ENCODE data around the gene ABR. TPM values are rescaled to one million over a fixed set of nuclear protein-coding genes. Genes with fewer than 3 reads are reported as not detected.

Gene ABR
- total RNA-seq, 1 experiment from 2014 or later, result 78.3 TPM

DNA sequence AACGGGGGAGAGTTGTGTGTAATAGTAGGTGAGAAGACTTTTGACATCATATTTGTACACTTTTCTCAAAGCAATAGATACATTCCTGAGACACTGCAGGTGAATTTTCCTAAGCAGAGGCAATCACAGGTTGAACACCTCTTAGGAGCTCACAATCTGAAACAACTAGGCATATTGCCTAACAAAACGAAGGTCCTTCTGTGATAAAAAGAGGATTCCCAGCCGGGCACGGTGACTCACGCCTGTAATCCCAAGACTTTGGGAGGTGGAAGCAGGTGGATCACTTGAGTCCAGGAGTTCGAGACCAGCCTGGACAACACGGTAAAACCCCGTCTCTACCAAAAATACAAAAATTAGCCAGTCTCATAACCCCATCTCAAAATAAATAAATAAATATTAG is 217.6 kb downstream of the ABR start:
- intact Hi-C loops (cut with micrococcal nuclease; ENCODE audit: unreplicated experiment), result no loop called here
- Histone ChIP-seq H3K36me3 (ENCODE audit: control insufficient read depth, insufficient read depth, low read length) (no peaks in the 10 kb centered on the region), H3K27me3 (replicated peaks; ENCODE audit: control insufficient read depth, insufficient read depth, low read length) (no peaks in the 10 kb centered on the region), H3K9me3 (no peaks in the 10 kb centered on the region), H3K4me3 (ENCODE audit: low read depth, low read length) (no peak overlapping the region), H3K4me1 (peaks cover 48% of the 10 kb centered on the region)
- ChIA-PET CTCF (interaction anchor here (0.6 kb wide), 1 partner anchor 11 kb away, joined by 5 read pairs; no protein-coding TSS in a partner anchor), POLR2A (no interaction called here)
- Mint-ChIP-seq H3K27me3 (ENCODE audit: insufficient read depth, unreplicated experiment) (no peaks in the 10 kb centered on the region), H3K27ac (ENCODE audit: unreplicated experiment) (peak overlapping the region; percentile 80), H3K9me3 (ENCODE audit: unreplicated experiment) (no peaks in the 10 kb centered on the region), H3K4me3 (ENCODE audit: unreplicated experiment) (no peak overlapping the region), H3K36me3 (ENCODE audit: insufficient read depth, unreplicated experiment) (peaks cover 53% of the 10 kb centered on the region), H3K4me1 (ENCODE audit: low read depth, unreplicated experiment) (peaks cover 30% of the 10 kb centered on the region)
- no TSS peak for BruUV-seq (replicated peaks)
- no peak for DNase-seq
- TF ChIP-seq, protein P1, sequence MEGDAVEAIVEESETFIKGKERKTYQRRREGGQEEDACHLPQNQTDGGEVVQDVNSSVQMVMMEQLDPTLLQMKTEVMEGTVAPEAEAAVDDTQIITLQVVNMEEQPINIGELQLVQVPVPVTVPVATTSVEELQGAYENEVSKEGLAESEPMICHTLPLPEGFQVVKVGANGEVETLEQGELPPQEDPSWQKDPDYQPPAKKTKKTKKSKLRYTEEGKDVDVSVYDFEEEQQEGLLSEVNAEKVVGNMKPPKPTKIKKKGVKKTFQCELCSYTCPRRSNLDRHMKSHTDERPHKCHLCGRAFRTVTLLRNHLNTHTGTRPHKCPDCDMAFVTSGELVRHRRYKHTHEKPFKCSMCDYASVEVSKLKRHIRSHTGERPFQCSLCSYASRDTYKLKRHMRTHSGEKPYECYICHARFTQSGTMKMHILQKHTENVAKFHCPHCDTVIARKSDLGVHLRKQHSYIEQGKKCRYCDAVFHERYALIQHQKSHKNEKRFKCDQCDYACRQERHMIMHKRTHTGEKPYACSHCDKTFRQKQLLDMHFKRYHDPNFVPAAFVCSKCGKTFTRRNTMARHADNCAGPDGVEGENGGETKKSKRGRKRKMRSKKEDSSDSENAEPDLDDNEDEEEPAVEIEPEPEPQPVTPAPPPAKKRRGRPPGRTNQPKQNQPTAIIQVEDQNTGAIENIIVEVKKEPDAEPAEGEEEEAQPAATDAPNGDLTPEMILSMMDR (IDR thresholded peaks at IDR 0.05; ENCODE audit: insufficient read depth in 1 of 2, low read depth in 1 of 2, low read length in 1 of 2, severe bottlenecking in 1 of 2, unreplicated experiment in 1 of 2), result no peak

DNA sequence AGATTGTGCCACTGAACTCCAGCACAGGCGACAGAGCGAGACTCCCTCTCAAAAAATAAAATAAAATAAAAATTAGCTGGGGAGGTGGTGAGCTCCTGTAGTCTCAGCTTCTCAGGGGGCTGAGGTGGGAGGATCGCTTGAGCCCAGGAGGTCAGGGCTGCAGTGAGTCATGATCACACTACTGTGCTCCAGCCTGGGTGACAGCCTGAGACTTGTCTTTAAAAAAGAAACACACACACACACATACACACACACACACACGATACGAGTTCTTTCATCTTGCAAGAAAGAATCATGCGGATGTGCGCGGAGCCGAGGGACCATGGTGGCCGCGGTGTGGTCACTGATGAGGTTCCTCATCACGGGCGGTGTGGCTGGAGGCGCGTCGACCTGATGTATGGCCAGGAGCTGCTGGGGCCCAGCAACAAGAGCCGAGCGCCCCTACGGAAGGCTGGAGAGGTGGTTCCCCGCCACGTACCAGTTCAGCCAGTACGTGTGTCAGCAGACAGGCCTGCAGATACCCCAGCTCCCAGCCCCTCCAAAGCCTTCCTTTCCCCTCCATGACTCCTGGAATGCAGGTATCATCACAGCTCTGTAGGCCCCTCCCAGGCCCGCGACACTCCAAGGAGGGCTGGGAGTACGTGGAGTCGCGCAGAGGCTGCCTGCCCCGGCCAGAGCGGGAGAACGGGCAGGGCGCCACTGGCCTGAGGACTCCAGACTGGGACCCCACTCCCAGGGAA is 220.9 kb downstream of the ABR start:
- Mint-ChIP-seq H3K27ac (ENCODE audit: unreplicated experiment) (peak overlapping the region; percentile 25), H3K9me3 (ENCODE audit: unreplicated experiment) (no peaks in the 10 kb centered on the region)
- CTCF ChIA-PET, result no interaction called here

DNA sequence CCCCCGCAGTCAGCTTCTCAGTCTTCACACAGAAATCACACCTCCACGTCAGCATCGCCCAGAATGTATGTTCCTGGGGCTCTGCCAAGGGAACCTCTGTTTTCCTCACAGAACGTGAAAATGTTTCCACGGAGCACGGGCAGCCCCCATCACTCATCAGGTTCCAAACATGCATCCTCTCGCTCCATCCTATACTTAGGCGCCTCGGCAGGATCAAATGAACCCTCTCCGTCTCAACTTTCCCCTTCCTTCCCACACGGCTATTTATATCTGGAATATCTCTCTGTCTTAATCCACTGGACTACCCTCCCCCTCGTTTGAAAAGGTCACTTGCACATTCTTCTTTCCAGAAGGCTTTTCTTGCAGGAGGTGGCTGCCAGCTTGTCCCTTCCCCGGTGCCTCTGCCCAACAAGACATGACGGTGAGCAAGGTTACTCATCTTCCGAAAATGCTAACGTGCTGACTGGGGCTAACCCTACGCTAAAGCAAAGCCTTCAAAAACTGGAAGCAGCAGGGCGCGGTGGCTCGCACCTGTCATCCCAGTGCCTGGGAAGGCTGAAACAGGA is 221.8 kb downstream of the ABR start:
- peaks cover 69% of the 10 kb centered on the region for H3K36me3 Mint-ChIP-seq (ENCODE audit: insufficient read depth, unreplicated experiment)
- TF ChIP-seq, protein P1 (IDR thresholded peaks at IDR 0.05; ENCODE audit: insufficient read depth in 1 of 2, low read depth in 1 of 2, low read length in 1 of 2, severe bottlenecking in 1 of 2, unreplicated experiment in 1 of 2), result no peak
- Histone ChIP-seq H3K36me3 (ENCODE audit: control insufficient read depth, insufficient read depth, low read length) (no peaks in the 10 kb centered on the region; the same call in 1 of the 2 replicates), H3K4me1 (peaks cover 54% of the 10 kb centered on the region), H3K4me3 (ENCODE audit: low read depth, low read length) (no peak overlapping the region), H3K27me3 (replicated peaks; ENCODE audit: control insufficient read depth, insufficient read depth, low read length) (no peaks in the 10 kb centered on the region), H3K9me3 (no peaks in the 10 kb centered on the region)
- no peaks in the 10 kb centered on the region for H3K27me3 Mint-ChIP-seq (ENCODE audit: insufficient read depth, unreplicated experiment)
- ChIA-PET POLR2A (no interaction called here), CTCF (no interaction called here)
- intact Hi-C loops (cut with micrococcal nuclease; ENCODE audit: unreplicated experiment), result no loop called here
- DNase-seq, result no peak
- H3K4me1 Mint-ChIP-seq (ENCODE audit: low read depth, unreplicated experiment), result peaks cover 25% of the 10 kb centered on the region
- BruUV-seq (replicated peaks), result no TSS peak
- H3K4me3 Mint-ChIP-seq (ENCODE audit: unreplicated experiment), result no peak overlapping the region
- H3K9me3 Mint-ChIP-seq (ENCODE audit: unreplicated experiment), result no peaks in the 10 kb centered on the region
- H3K27ac Mint-ChIP-seq (ENCODE audit: unreplicated experiment), result peak overlapping the region; percentile 50

More for the DNA sequence above, 220.9 kb downstream of the ABR start:
- H3K36me3 Mint-ChIP-seq (ENCODE audit: insufficient read depth, unreplicated experiment), result peaks cover 65% of the 10 kb centered on the region
- DNase-seq, result no peak
- Histone ChIP-seq H3K4me1 (peaks cover 48% of the 10 kb centered on the region), H3K4me3 (ENCODE audit: low read depth, low read length) (no peak overlapping the region), H3K36me3 (ENCODE audit: control insufficient read depth, insufficient read depth, low read length) (no peaks in the 10 kb centered on the region), H3K27me3 (replicated peaks; ENCODE audit: control insufficient read depth, insufficient read depth, low read length) (no peaks in the 10 kb centered on the region), H3K9me3 (no peaks in the 10 kb centered on the region)
- H3K27me3 Mint-ChIP-seq (ENCODE audit: insufficient read depth, unreplicated experiment), result no peaks in the 10 kb centered on the region
- TF ChIP-seq, protein P1 (IDR thresholded peaks at IDR 0.05; ENCODE audit: insufficient read depth in 1 of 2, low read depth in 1 of 2, low read length in 1 of 2, severe bottlenecking in 1 of 2, unreplicated experiment in 1 of 2), result no peak
- intact Hi-C loops (cut with micrococcal nuclease; ENCODE audit: unreplicated experiment), result no loop called here
- H3K4me1 Mint-ChIP-seq (ENCODE audit: low read depth, unreplicated experiment), result peaks cover 24% of the 10 kb centered on the region
- no peak overlapping the region for H3K4me3 Mint-ChIP-seq (ENCODE audit: unreplicated experiment)
- no TSS peak for BruUV-seq (replicated peaks)
- POLR2A ChIA-PET, result no interaction called here

Measured in Caco-2 (cell line).